ENCODE data around the gene FEM1A. TPM values are rescaled to one million over a fixed set of nuclear protein-coding genes. Genes with fewer than 3 reads are reported as not detected.

Gene FEM1A
- total RNA-seq: 19.0 TPM

GRCh38 chr19:4791183-4792018, at the start of gene FEM1A:
Gene FEM1A, plus strand, starts transcription at chr19:4791734. Its CDS starts 121 bp downstream, at chr19:4791855.

DNA sequence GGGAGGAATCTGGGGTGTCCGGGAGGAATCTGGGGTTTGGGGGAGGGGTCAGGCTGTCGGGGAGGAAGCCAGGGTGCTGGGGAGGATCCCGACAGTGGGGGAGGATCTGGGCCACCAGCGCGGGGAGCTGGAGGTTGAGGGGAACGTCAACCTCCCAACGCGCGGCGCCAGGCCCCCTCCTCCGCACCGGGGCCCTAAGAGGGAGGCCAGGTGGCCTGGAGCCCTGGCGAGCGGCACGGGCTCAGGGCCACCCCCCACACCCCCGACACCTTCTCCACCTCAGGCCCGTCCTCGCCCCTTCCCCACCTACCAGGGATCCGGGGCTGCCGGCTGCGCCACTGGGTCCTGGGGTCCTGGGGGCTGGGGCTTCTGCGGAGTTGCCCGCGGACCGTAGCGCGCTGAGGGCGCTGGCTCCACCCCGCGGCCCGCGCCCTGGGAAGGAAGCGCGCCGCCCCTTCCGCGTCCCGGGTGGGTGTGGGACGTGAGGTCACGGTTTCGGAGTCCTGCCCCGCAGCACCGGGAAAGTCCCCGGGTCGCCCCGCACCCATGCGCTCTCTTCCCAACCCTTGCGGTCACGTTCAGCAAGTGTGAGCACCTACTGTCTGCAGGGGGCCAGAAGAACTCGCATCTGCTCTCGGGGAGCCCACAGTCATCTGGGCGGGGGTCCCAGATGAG, 39.9 kb downstream of the FEM1A start, which contains the start of gene TICAM1:
TSS of gene TICAM1 (minus strand) at position 409 of the 675 bp plus-strand sequence. CDS start 13,335 bp downstream, outside the sequence.

Other genes starting within 250 kb of the FEM1A start
- 13.1 TPM for gene SEMA6B, start 232.1 kb upstream of the FEM1A start, total RNA-seq
- gene TNFAIP8L1, start 152.2 kb upstream of the FEM1A start, total RNA-seq: 5.5 TPM
- 31.3 TPM for gene MYDGF, start 121.4 kb upstream of the FEM1A start, total RNA-seq
- gene DPP9, start 67.9 kb upstream of the FEM1A start, total RNA-seq: 41.6 TPM
- 3.7 TPM for gene TICAM1, start 40.0 kb downstream of the FEM1A start, total RNA-seq
- 82.9 TPM for gene PLIN3, start 75.9 kb downstream of the FEM1A start, total RNA-seq
- gene ARRDC5, start 111.2 kb downstream of the FEM1A start, total RNA-seq: not detected
- 28.5 TPM for gene UHRF1, start 117.8 kb downstream of the FEM1A start, total RNA-seq
- gene KDM4B, start 177.4 kb downstream of the FEM1A start, total RNA-seq: 82.9 TPM